Activated CD4-positive, alpha-beta T cell treated with anti-CD3 and anti-CD28 coated beads for 24 hours (primary cell): Measurements from ENCODE around the gene TRIP10.
"Not testable (repeated sequence)": the region's sequence is repeated elsewhere in the genome, so short reads cannot be mapped to it uniquely, and the experiment has no call there.

ENCODE experiments used
- DNase-seq, 2 donors: peaks; one replicate each; pipeline ENCODE4 v3.0.0-alpha.2; 2020; ENCODE audit warnings: low read depth in 2 of 2

The TRIP10 gene

GRCh38 chr19:6740589-6741343 lies 1.3 kb downstream of the TRIP10 start:
- no peak for DNase-seq

- DNase-seq: no peak
Measured at GRCh38 chr19:6743066-6743465, 3.6 kb downstream of the TRIP10 start.

- no peak for DNase-seq
Measured at GRCh38 chr19:6743714-6744380, 4.4 kb downstream of the TRIP10 start.

- DNase-seq: no peak
Measured at GRCh38 chr19:6744381-6745301, 5.2 kb downstream of the TRIP10 start.

GRCh38 chr19:6745965-6746364 lies 6.5 kb downstream of the TRIP10 start:
- no peak for DNase-seq

GRCh38 chr19:6748543-6748942 lies 9.1 kb downstream of the TRIP10 start:
- not testable (repeated sequence) for DNase-seq

- DNase-seq: no peak
Measured at GRCh38 chr19:6750062-6750461, 10.6 kb downstream of the TRIP10 start.

- no peak for DNase-seq
Measured at GRCh38 chr19:6751189-6751588, 11.7 kb downstream of the TRIP10 start.

- no peak for DNase-seq
Measured at GRCh38 chr19:6752256-6753177, 13.0 kb downstream of the TRIP10 start.

GRCh38 chr19:6753178-6754031 lies 13.9 kb downstream of the TRIP10 start:
- DNase-seq: peak; percentile 74 to 84

- DNase-seq: no peak
Measured at GRCh38 chr19:6754136-6754535, 14.7 kb downstream of the TRIP10 start.

GRCh38 chr19:6754653-6755463 lies 15.4 kb downstream of the TRIP10 start:
- no peak for DNase-seq

- no peak for DNase-seq
Measured at GRCh38 chr19:6760606-6761005, 21.1 kb downstream of the TRIP10 start.

GRCh38 chr19:6761053-6761676 lies 21.7 kb downstream of the TRIP10 start:
- no peak for DNase-seq

- DNase-seq: not testable (repeated sequence)
Measured at GRCh38 chr19:6762253-6762797, 22.8 kb downstream of the TRIP10 start.

GRCh38 chr19:6765738-6766356 lies 26.4 kb downstream of the TRIP10 start:
- no peak for DNase-seq

GRCh38 chr19:6766357-6767080 lies 27.0 kb downstream of the TRIP10 start:
- no peak for DNase-seq

- DNase-seq: no peak
Measured at GRCh38 chr19:6767081-6767356, 27.5 kb downstream of the TRIP10 start.
